Kidney (tissue), 14 donors: ENCODE results near the gene ZSCAN29. TPM values are rescaled to one million over a fixed set of nuclear protein-coding genes. Genes with fewer than 3 reads are reported as not detected.

Experiments used
- DNase-seq, 5 donors: peaks; one replicate each; pipeline ENCODE4 v3.0.0-alpha.2; 2013 to 2020
- FAIRE-seq: peaks from 2 replicates; lab custom pipeline; 2012; peaks lifted over from hg19 to GRCh38; lab: Jason Lieb, UNC
- H3K27ac ChIP-seq, 2 donors: one replicate each; pipeline ENCODE4 v1.7.0; 2013; ENCODE audit warnings: low read depth in 2 of 2, low read length in 2 of 2, inconsistent platforms in 1 of 2
- H3K27me3 ChIP-seq: one replicate; pipeline ENCODE4 v1.7.1; 2013; ENCODE audit warnings: low read length, inconsistent platforms; ENCODE audit not compliant: control insufficient read depth, insufficient read depth
- H3K36me3 ChIP-seq, 3 donors: one replicate each; pipeline versions ENCODE4 v1.7.0 to v1.7.1; 2013; ENCODE audit warnings: low read length in 3 of 3, control low read depth in 1 of 3, inconsistent platforms in 1 of 3; ENCODE audit not compliant: insufficient read depth in 3 of 3, control insufficient read depth in 2 of 3
- H3K4me1 ChIP-seq, 3 donors: one replicate each; pipeline versions ENCODE4 v1.7.0 to v1.7.1; 2013; ENCODE audit warnings: low read length in 3 of 3, inconsistent platforms in 1 of 3, low read depth in 1 of 3; ENCODE audit not compliant: control insufficient read depth in 2 of 3, insufficient read depth in 2 of 3
- H3K4me3 ChIP-seq, 3 donors: one replicate each; pipeline versions ENCODE4 v1.7.0 to v1.8.1; 2013; ENCODE audit warnings: low read length in 3 of 3, control low read depth in 1 of 3, inconsistent platforms in 1 of 3
- H3K9ac ChIP-seq, 3 donors: one replicate each; pipeline versions ENCODE4 v1.7.0 to v1.7.1; 2013; ENCODE audit warnings: low read length in 3 of 3, control low read depth in 1 of 3, inconsistent platforms in 1 of 3
- H3K9me3 ChIP-seq, 3 donors: one replicate each; pipeline versions ENCODE4 v1.7.0 to v1.7.1; 2013; ENCODE audit warnings: low read length in 3 of 3, control low read depth in 1 of 3, inconsistent platforms in 1 of 3; ENCODE audit not compliant: control insufficient read depth in 2 of 3, insufficient read depth in 1 of 3
- intact Hi-C: fragments of 100-400 bp; cut with DNase I; formaldehyde crosslinking; loops from one replicate; pipeline ENCODE4 v1.11.1; 2022
- polyA plus RNA-seq: library from polyadenylated mRNA; stranded (reverse); fragments of 350-450 nt; fragmentation: Illumina TruSeq; extraction: RNeasy Lipid Tissue Mini Kit (QIAGEN cat#74804); gene quantifications from one replicate; pipeline ENCODE4 v1.2.3, GENCODE V29; 2014; ENCODE audit warnings: low read depth, low replicate concordance; ENCODE audit not compliant: insufficient read depth
- total RNA-seq: library from RNA; stranded (reverse); fragmentation: NEBNext Ultra II Directional; extraction: Animal tissue kit (Norgen Biotek cat#: 25700); gene quantifications from one replicate; pipeline ENCODE4 v1.2.1, GENCODE V29; 2021
- TF ChIP-seq, protein P1 (sequence below): IDR thresholded peaks from 3 replicates; pipeline ENCODE4 v1.5.1; 2012; ENCODE audit warnings: mild to moderate bottlenecking, moderate library complexity, borderline replicate concordance; ENCODE audit not compliant: insufficient read depth; ENCODE audit errors: extremely low read depth
- donor health status: control.
- donor health status: control.
- donor health status: control.
- donor health status: control.
- donor health status: control.
- donor health status: DM: yes; HTN: yes; CAD: no.
- donor health status: Normal renal cell carcinoma (clear cell type).

Gene ZSCAN29
- total and polyA plus RNA-seq, 2 donors from 2014 or later = 3.2 to 22.1 TPM

DNA sequence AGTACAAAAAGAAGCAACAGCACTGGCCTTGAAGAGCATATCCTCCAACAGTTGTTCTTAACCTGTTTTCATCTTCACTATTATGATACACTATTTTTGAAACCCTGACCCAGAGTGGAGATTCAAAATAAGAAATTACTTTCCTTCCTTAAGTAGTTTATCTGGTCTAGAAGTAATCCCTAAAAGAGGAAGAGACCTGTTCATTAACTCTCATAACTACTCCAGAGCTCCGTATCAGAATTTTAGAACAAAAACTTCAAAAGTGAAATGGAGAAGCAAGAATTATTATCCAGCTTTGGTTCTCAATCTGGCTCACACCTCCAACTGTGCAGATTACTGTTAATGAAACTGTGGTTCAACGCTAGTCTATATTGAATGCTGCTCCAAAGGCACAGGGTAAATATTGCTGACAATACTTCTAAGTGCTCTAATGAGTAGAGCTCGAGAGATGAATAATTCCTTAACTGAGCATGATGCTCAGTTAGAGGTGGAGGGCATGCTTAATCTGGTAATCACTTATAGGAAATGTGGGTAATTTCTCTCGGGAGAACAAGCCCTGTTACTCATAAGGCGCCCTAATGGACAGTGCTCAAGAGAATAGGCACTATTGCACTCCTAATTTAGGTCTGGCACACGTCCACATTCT lies 45.7 kb downstream of the ZSCAN29 start:
- FAIRE-seq = no peak
- Histone ChIP-seq H3K27ac (no peak overlapping the region), H3K27me3 (no peaks in the 10 kb centered on the region), H3K4me3 (no peak overlapping the region), H3K4me1 (peaks cover 0 to 11% (median 10%) of the 10 kb centered on the region in 3 donors), H3K36me3 (peaks cover 0 to 3% (median 0%) of the 10 kb centered on the region in 3 donors), H3K9me3 (no peaks in the 10 kb centered on the region), H3K9ac (no peak overlapping the region)
- TF ChIP-seq, protein P1, sequence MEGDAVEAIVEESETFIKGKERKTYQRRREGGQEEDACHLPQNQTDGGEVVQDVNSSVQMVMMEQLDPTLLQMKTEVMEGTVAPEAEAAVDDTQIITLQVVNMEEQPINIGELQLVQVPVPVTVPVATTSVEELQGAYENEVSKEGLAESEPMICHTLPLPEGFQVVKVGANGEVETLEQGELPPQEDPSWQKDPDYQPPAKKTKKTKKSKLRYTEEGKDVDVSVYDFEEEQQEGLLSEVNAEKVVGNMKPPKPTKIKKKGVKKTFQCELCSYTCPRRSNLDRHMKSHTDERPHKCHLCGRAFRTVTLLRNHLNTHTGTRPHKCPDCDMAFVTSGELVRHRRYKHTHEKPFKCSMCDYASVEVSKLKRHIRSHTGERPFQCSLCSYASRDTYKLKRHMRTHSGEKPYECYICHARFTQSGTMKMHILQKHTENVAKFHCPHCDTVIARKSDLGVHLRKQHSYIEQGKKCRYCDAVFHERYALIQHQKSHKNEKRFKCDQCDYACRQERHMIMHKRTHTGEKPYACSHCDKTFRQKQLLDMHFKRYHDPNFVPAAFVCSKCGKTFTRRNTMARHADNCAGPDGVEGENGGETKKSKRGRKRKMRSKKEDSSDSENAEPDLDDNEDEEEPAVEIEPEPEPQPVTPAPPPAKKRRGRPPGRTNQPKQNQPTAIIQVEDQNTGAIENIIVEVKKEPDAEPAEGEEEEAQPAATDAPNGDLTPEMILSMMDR = no peak
- DNase-seq = no peak
- intact Hi-C loops = no loop called here

DNA sequence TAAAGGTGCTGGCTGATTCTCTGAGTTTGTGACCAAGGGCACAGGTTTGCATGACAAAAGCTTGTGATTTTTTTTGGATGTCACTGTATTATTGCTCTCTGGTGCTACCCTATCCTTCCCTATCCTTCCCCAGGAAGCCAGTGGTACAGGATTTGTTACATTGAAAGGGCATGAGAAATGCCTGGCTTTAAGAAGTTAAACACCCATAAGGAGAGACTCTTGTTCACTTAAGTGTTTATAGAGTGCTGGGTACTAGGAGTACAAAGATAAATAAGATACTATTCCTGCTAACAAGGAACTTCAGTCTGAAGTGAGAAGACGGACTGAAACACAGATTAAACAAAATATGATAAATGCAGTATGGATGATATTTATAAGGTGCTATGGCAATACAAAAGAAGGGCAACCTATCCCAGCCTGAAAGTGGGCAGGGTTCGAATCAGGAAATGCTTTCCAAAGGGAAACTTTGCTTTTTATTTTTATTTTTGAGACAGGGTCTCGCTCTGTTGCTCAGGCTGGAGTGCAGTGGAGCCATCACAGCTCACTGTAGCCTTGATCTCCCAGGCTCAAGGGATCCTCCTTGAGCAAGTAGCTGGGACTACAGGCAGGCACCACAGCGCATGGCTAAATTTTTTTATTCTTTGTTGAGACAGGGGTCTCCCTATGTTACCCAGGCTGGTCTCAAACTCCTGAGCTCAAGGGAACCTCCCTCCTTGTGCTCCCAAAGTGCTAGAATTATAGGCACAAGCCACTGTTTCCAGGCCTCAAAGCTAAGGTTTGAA lies 51.7 kb downstream of the ZSCAN29 start:
- FAIRE-seq (no peak), DNase-seq (no peak)
- H3K4me3 ChIP-seq = no peak overlapping the region
- no peak overlapping the region for H3K9ac ChIP-seq
- intact Hi-C loops = no loop called here
- H3K4me1 ChIP-seq = peaks cover 0 to 5% (median 0%) of the 10 kb centered on the region in 3 donors
- no peaks in the 10 kb centered on the region for H3K36me3 ChIP-seq
- no peak overlapping the region for H3K27ac ChIP-seq
- TF ChIP-seq, protein P1 = no peak
- no peaks in the 10 kb centered on the region for H3K9me3 ChIP-seq
- H3K27me3 ChIP-seq = no peaks in the 10 kb centered on the region

DNA sequence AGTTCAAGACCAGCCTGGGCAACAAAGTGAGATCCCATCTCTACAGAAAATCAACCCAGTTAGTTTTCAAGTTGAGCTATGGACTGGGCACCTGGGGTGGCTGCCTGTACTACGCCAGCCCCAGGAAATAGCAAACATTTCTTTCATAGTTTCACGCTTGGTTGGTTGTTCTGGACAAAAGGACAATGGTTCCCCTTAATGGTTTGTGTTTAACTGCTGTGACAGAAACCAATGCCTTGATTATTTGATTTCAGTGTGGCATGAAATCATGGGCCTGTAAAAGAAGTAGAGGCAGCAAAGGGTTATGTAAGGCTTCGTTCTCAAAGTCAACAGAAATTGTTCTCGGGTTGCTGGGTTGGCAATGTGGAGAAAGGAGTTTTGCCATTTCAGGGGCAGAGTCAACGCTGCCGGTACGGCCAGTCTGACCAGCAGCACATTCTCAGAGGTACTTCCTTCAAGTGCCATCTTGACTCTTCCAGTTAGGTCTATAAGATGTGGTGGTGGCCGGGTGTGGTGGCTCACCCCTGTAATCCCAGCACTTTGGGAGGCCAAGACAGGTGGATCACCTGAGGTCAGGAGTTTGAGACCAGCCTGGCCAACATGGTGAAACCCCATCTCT lies 53.2 kb downstream of the ZSCAN29 start:
- no peak overlapping the region for H3K9ac ChIP-seq
- H3K27ac ChIP-seq = peak overlapping the region; percentile 18 to 47
- TF ChIP-seq, protein P1 = no peak
- no peak for FAIRE-seq
- DNase-seq = peak in 2 of 5 donors; percentile 24 to 27
- H3K4me3 ChIP-seq = no peak overlapping the region
- peaks cover 0 to 5% (median 0%) of the 10 kb centered on the region in 3 donors for H3K4me1 ChIP-seq
- intact Hi-C loops = no loop called here
- H3K9me3 ChIP-seq = no peaks in the 10 kb centered on the region
- no peaks in the 10 kb centered on the region for H3K27me3 ChIP-seq
- no peaks in the 10 kb centered on the region for H3K36me3 ChIP-seq
